DMS114 treated with DMSO at 0.1 percent for 48 hours (cell line): ENCODE measurements around the gene SLC35F4.

Experiments used
- DNase-seq: peaks from one replicate; lab custom pipeline; 2025; ENCODE audit not compliant: unreplicated experiment; lab: John Stamatoyannopoulos, UW

The SLC35F4 gene

GRCh38 chr14:57637901-57638300 lies 228.0 kb downstream of the SLC35F4 start:
- no peak for DNase-seq

- no peak for DNase-seq
Measured at GRCh38 chr14:57634335-57634734, 231.6 kb downstream of the SLC35F4 start.

GRCh38 chr14:57632649-57633048 lies 233.2 kb downstream of the SLC35F4 start:
- no peak for DNase-seq

- DNase-seq = no peak
Measured at GRCh38 chr14:57617510-57617909, 248.4 kb downstream of the SLC35F4 start.

GRCh38 chr14:57612946-57613345 lies 252.9 kb downstream of the SLC35F4 start:
- DNase-seq = no peak

- no peak for DNase-seq
Measured at GRCh38 chr14:57611555-57612075, 254.3 kb downstream of the SLC35F4 start.

GRCh38 chr14:57610631-57611030 lies 255.3 kb downstream of the SLC35F4 start:
- no peak for DNase-seq

- DNase-seq = no peak
Measured at GRCh38 chr14:57609192-57610075, 256.5 kb downstream of the SLC35F4 start.

- no peak for DNase-seq
Measured at GRCh38 chr14:57607086-57607485, 258.8 kb downstream of the SLC35F4 start.

- DNase-seq = no peak
Measured at GRCh38 chr14:57583396-57583795, 282.5 kb downstream of the SLC35F4 start.

- DNase-seq = no peak
Measured at GRCh38 chr14:57582746-57583145, 283.1 kb downstream of the SLC35F4 start.

GRCh38 chr14:57578801-57579200 lies 287.1 kb downstream of the SLC35F4 start:
- no peak for DNase-seq

- no peak for DNase-seq
Measured at GRCh38 chr14:57576498-57576897, 289.4 kb downstream of the SLC35F4 start.

GRCh38 chr14:57575482-57575881 lies 290.4 kb downstream of the SLC35F4 start:
- no peak for DNase-seq

GRCh38 chr14:57574617-57575288 lies 291.1 kb downstream of the SLC35F4 start:
- DNase-seq = no peak

- DNase-seq = no peak
Measured at GRCh38 chr14:57573173-57573572, 292.7 kb downstream of the SLC35F4 start.

GRCh38 chr14:57568554-57568953 lies 297.3 kb downstream of the SLC35F4 start:
- no peak for DNase-seq

GRCh38 chr14:57567220-57567619 lies 298.7 kb downstream of the SLC35F4 start:
- no peak for DNase-seq

- no peak for DNase-seq
Measured at GRCh38 chr14:57560681-57561080, 305.2 kb downstream of the SLC35F4 start.

- no peak for DNase-seq
Measured at GRCh38 chr14:57559576-57559975, 306.3 kb downstream of the SLC35F4 start.

GRCh38 chr14:57549765-57550420 lies 316.0 kb downstream of the SLC35F4 start:
- no peak for DNase-seq
